GM19035 (cell line): ENCODE results near the gene VEGFA.

Experiments
- ATAC-seq: cut with Tn5 transposase; IDR thresholded peaks from one replicate; pipeline ENCODE4 v1.9.1; 2021; ENCODE audit not compliant: unreplicated experiment

The VEGFA gene

DNA sequence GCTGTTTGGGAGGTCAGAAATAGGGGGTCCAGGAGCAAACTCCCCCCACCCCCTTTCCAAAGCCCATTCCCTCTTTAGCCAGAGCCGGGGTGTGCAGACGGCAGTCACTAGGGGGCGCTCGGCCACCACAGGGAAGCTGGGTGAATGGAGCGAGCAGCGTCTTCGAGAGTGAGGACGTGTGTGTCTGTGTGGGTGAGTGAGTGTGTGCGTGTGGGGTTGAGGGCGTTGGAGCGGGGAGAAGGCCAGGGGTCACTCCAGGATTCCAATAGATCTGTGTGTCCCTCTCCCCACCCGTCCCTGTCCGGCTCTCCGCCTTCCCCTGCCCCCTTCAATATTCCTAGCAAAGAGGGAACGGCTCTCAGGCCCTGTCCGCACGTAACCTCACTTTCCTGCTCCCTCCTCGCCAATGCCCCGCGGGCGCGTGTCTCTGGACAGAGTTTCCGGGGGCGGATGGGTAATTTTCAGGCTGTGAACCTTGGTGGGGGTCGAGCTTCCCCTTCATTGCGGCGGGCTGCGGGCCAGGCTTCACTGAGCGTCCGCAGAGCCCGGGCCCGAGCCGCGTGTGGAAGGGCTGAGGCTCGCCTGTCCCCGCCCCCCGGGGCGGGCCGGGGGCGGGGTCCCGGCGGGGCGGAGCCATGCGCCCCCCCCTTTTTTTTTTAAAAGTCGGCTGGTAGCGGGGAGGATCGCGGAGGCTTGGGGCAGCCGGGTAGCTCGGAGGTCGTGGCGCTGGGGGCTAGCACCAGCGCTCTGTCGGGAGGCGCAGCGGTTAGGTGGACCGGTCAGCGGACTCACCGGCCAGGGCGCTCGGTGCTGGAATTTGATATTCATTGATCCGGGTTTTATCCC, at the start of gene VEGFA:
TSS of gene VEGFA (plus strand) at position 686 of the 846 bp plus-strand sequence.
- peak; percentile 50 for ATAC-seq

DNA sequence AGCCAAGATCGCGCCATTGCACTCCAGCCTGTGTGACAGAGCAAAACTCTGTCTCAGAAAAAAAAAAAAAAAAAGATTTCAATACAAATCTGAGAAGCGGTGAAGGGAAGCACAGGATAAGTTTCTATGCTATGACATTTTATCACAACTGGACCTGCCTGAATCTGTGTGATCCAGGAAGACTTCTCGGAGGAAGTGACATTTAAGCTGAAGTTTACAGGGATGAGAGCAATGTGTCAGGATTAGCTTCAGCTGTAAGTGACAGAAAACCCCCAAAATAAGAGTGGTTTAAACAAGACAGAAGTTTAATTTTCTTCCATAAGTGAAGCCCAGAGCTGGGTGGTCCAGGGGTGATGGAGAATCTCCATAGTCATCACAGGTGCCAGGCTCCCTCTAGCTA, 49.0 kb upstream of the VEGFA start:
- ATAC-seq: no peak

DNA sequence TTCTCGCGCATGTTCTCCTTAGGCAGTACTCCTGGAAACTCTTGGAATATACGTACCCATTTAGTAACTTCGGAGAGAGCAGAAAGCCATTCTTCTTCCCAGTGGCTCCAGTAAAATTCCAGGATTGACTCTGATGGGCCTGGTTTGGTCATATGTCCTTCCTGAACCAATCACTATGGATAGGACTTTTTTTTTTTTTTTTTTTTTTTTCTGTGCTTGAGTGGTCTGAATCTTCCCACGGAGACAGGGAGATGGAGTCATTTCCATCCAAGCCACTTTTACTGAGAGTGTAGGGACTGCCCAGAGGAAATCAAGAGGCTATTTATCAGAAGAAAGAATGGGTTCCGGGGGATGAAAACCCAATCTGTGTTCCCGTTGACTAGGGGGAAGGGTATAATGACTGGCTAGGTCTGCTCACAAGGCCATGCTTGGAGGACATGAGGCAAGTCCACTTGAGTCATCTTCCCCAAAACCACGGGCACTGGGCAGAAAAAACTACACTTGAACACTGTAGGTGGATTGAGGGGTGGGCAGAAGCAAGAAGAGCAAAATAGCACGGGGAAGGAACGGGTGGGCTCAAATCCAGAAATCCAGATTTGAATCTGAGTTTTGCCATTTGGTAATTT, 47.0 kb upstream of the VEGFA start:
- no peak for ATAC-seq

DNA sequence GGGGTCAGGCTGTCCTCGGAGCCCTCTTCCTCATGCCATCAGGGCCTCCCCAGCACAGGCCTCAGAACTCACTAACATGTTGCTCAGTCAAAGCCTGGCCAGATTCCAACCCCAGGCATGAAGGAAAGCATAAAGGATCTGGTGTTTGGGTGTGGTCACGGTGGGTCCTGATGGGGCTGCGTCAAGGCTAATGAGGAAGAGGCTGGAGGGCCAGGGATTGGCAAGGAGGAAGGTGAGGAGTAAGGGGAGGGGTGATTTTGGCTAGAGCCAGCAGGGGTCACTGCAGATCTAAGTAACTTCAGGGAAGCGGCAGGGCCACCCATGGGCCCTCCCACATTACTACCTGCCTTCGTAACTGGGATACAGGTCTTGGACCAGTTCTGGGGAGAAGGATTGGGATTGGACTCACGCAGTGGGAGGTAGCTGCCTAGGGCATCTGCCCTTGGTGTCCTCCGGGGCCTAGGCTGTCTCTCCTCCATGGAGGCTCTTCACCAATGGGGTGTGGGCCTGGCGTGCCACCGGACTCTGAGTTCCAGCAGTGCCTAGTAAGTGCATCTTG, 46.2 kb upstream of the VEGFA start:
- ATAC-seq: peak; percentile 74

DNA sequence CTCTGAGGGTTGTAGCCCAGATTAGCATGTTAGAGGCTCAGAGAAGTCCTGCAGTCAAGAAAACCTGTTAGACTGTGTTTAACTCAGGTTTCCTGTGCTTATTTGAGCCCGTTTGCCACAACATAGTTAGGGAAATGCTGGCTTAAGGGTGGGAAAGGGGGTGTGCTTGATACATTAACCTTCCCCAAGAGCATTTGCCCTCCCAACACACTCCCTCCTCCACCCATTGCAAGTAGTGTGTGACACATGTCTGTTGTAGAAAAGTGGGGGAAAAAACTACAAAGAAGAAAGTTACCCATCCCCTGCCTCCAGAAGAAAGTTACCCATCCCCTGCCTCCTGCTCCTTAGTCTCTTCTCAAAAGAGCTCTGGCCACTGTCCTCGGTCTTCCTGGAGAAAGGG, 45.7 kb upstream of the VEGFA start:
- ATAC-seq: no peak

DNA sequence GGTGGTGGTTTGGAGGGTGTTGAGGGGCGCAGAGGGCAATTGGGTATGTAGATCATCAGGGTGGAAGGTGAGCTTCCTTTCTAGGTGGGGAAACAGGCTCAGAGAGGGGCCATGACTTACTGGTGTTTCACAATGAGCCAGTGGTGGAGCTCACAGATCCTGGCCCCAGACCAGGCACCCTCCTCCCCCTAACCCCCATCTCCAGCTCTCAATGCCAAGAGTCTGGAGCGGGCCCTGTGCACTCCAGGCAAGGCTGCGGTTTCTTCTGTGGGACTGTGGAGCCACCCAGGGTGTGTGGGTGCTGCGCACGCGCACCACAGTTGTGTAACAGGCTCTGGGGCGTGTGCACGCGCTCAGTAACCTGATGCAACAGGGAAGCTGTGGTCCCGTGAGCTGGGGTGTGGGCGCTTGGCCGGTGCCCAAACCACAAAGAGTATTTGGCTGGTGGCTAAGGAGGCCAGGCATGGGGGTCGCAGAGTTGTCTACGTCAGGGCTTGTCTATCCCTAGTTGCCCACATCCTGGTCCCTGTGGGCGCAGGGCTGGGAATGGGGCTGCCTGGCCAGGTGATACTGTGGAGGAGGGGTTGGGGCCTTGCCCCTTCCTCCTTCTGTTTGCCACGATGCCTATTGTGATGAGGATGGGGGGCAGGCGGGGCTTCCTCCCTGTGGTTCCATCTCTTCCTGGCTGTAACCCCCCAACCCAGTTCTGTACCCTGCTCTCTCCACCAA, 44.9 kb upstream of the VEGFA start:
- peak; percentile 76 for ATAC-seq

DNA sequence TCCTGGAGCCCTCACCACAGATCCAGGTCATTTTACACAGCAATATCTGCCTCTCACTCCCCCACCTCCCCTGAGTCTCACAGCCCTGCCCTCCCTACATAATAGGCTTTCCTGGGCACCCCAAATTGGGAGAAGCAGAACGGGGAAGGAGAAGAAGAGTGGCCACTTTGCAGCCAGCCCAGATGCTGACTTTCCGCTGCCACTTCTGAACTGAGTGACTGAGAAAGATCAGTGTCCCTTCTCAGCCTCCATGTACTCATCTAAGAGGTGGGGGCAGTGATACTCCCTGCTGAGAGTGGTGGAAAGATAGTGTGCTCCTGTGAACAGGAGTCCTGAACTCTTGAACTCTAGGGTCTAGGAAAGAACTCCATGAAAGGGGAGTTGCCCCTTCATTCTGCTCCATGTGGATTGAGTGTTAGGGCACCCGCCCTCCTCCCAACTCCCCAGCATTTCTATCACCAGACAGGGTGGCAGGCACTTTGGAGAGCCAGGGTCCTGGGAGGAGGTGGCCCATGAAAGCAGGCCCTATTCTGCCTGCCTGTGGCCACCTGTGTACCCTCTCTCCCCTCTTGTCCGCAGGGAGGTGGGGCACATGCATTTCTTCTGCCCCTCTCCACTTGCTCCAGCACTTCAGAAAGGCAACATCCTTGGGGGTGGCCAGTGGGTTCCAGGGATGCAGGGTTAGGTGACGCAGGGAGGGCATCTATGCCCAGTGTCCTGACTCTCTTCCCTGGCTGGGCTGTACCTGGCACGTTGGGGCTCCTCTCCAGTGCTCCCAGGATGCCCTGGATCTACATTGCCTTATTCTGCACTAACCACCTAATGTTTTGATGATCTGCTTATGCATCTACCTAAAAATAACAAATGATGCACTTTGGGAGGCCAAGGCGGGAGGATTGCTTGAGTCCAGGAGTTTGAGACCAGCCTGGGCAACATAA, 44.1 kb upstream of the VEGFA start:
- ATAC-seq: no peak

DNA sequence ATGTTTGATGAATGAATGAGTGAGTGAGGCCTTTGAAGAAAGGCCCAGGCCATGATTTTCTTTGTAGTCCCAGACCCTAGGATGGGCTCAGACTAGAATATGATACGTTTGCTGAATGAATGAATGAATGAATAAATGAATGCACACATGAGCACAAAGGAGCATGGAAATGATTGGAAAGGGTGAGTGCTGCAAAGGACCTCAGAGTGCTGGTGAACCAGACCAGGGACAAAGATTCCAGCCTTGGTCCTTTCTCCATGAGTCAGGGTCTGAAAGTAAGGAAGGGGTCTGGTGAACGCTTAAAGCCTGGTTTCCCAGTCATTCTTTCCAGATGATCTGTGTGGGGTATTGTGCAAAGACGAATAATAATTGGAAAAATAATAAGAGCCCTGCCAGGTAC, 42.4 kb upstream of the VEGFA start:
- no peak for ATAC-seq

DNA sequence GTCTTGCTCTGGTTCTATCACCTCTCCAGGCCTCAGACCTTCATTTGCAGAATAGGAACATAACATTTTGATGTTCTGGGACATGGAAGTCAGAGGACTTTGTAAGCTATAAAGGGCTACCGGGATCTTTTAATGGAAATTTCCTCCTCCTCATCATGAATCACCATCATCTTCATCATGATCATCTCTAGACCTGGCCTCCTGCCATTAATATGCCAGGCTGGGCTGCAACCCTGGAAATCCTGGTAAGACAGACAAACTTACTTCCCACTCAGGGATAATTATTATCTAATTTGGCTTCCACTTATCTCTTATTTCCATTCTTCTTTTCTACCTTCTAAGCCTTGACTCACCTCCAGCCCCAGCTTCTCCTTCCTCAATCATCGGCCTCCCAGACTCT, 41.4 kb upstream of the VEGFA start:
- ATAC-seq: no peak

DNA sequence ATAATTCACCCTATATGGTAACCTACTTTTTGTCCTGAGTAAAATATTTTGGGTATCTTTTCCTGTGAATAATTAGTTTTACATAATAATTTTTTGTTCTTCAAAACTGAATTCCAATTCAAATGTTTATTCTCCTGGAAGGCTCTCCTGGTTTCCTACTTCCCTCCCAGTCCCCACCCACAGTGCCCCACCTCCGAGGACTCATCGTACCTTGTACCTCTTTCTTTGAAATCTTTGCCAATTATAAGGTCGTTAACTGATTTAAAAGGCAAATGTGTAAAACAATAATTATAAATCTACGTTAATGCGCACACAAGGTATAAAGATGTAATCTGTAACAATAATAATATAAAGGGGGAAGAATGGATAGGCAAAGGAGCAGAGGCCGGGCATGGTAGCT, 40.5 kb upstream of the VEGFA start:
- ATAC-seq: no peak

DNA sequence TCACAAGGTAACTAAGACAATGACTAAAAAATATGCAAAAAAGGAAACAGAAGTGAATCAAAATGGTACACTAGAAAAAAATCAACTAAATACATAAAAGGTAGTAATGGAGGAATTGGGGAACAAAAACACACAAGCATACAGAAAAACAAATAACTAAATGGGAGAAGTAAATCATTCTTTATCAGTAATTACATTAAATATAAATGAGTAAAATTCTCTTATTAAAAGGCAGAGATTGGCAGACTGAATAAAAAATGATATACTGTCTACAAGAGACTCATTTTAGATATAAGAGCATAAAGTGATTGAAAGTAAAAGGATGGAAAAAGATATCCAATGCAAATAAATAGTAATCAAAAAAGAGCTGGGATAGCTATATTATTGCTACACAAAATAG, 39.4 kb upstream of the VEGFA start:
- ATAC-seq: no peak

DNA sequence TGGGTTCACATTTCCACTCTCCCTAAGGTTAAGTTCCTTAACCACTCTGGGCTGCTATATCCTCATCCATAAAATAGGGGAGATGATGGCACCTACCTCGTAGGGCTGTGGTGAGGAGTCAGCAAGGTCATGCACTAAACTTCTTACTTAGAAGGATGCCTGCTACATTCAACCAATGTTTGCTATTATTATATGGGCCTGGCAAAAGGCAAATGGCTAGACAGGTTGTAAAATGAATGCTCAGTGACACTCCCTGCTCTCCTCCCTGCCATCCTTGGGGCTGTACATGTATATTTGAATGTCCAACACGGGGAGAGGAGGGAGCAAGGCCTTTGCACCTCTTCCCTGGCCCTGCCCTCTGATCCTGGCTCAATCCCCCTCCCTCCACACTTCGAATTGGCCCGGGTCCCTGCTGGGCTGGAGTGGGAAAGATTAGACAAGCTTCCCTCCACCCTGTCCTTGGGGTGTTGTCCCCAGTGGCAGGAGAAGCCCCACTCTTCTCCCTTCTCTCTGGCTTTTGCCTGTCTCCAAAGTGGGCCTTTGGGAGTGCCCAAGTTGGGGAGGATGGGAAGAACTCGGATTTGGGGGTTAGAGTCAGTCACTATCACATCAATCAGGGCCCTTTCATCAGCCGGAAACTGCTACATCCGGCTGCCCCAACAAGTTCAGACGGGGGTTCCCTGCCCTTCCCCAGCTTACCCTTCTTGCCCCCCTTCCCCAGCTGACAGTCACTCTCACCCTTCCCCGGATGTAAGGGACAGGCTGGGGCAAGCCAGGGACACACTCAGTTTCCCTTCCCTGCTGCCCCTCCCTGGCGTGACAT, 36.3 kb upstream of the VEGFA start:
- peak; percentile 77 for ATAC-seq

DNA sequence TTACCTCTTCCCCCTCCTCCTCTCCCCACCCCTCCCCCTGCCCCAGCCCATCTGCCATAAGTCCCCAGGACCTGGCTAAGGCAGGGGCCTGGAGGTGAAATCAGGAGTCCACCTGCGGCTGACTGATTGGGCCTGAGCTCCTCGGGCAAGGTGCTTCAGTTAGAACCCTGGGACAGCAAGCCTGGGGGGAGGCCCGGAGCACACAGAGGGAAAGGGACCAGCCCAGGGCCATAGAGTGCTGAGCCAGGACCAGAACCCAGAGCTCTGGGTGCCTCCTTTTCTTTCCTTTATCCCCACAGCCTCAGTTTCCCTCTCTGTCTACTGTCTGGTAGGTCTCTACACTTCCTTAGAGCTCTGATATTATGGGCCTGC, 35.7 kb upstream of the VEGFA start:
- no peak for ATAC-seq

DNA sequence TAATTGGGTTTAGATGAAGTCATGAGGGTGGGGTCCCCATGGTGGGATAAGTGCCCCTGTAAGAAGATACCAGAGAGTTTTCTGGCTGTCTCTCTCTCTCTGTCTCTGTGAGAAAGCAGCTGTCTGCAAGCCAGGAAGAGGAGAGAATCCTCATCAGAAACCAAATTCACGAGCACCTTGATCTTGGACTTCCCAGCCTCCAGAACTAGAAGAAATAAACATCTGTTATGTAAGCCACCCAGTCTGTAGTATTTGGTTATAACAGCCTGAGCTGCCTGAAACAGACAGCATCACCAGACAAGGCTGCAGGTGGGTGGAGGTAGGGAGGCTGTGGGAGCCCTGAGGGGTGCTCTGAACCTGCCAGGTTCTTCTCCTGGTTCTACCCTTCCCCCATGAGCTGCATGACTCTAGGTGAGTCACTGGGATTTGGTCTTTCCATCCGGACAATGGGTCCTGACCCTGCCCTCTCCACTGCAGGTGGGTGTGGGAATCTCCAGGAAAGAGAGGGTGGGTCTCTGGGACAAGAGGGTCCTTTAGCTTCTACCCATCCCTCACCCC, 34.3 kb upstream of the VEGFA start:
- ATAC-seq: no peak

DNA sequence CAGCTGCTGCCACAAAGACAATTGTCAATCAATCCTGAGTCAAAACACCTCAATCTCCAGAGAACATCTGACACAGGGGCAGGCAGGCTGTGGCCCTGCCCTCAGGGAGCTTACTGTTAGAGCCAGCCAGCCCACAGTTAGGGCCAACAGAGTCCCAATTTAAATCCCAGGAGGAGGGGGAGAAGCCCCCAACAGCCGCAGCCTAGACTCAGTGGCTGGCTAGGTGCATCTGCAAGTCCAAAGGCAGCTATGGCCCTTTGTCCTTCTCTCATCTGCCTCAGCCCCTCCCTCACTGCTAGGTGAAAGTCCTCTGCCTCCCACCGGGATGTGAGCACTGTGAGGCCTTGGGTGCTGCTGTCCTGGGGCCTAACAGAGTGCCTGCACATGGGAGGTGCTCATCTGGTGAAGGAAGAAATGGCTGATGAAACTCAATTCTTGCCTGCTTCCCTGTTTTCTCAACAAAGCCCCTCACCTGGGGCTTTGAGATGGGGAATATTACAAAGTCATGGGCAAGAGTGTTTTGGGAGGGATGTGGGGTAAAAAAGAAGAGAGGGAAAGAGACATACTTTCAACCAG, 33.7 kb upstream of the VEGFA start:
- ATAC-seq: no peak

DNA sequence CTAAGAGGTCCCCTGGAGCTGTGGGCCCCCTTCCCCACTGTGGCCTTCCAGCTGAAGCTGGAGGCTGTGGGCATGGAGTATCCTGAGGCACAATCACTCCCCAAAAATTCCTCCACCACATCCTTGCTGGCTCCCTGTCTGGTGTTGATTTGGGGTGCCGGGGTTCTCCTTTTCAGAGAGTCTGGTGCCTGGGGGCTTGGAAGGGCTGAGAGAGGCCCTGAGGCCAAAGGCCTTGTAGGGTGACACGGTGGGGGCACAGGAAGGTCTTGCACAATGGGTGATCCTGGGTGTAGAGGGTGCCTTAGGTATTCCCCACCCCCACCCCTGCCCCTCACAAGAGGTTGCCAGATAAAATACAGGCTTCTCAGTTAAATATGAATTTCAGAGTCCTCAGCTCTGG, 33.2 kb upstream of the VEGFA start:
- no peak for ATAC-seq

DNA sequence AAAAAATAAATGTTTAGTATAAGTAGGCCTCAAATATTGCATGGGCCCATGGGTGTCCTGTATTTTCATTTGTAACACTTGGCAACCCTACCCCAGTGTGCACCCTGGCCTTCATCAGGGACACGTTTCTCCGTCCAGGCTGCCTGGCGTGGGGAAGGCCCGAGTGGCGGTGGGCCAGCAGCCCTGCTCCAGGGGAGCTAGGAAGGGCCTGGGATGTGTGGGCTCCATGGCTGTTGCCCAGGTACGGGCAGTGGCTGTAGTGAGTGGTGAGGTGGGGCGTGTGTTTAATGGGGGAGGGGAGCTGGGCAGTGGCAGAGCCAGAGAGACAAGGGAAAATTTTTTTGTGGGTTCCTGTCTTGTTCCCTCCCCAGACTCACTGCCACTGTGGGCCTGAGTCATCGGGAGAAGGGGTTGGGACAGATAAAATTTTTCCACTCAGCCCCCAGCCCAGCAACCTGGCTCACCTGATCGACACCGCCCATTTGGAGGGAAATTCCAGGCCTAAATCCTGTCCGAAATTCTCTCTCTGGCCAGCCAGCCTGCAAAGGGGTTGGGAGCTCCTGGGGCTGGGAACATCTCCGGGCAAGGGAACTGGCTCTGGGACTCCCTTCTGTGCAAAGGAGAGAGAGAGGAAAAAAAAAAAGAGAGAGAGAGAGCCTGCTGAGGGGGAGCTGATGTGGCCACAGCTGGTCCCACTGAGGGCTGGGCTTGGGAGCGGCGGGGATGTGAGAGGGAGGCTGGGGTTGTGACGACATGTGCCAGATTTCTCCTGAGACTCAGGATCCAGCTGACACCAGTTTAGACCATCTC, 32.5 kb upstream of the VEGFA start:
- no peak for ATAC-seq

DNA sequence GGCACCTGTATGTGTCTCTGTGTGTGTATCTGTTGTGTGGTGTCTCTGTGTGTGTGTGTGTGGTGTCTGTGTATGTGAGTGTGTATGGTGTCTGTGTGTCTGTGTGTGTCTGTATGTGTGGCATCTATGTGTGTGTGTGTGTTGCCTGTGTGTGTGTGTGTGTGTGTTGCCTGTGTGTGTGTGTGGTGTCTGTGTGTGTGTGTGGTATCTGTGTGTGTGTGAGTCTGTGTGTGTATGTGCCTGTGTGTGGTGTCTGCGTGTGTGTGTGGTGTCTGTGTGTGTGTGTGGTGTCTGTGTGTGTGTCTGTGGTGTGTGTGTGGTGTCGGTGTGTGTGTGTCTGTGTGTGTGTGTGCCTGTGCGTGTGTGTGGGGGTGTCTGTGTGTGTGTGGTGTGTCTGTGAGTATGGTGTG, 31.7 kb upstream of the VEGFA start:
- no peak for ATAC-seq
